ENCODE data around the gene FAM98B.

FAM98B gene

GRCh38 chr15:38517312-38517975 is 63.5 kb downstream of the FAM98B start:
- no peak for DNase-seq (ENCODE audit: low read depth)

GRCh38 chr15:38518084-38518483 is 64.2 kb downstream of the FAM98B start:
- H3K4me3 ChIP-seq (ENCODE audit: low read length): no peak overlapping the region
- no peak for DNase-seq (ENCODE audit: low read depth)
- no peak for TF ChIP-seq CTCF (conservative IDR thresholded peaks at IDR 0.05; ENCODE audit: low read depth, low read length)

More at GRCh38 chr15:38517312-38517975, 63.5 kb downstream of the FAM98B start:
- TF ChIP-seq CTCF (conservative IDR thresholded peaks at IDR 0.05; ENCODE audit: low read depth, low read length): no peak
- no peak overlapping the region for H3K4me3 ChIP-seq (ENCODE audit: low read length)

- DNase-seq (ENCODE audit: low read depth): no peak
- TF ChIP-seq CTCF (conservative IDR thresholded peaks at IDR 0.05; ENCODE audit: low read depth, low read length): no peak
- no peak overlapping the region for H3K4me3 ChIP-seq (ENCODE audit: low read length)
These were observed 66.1 kb downstream of the FAM98B start for GRCh38 chr15:38520035-38520434.

- TF ChIP-seq CTCF (conservative IDR thresholded peaks at IDR 0.05; ENCODE audit: low read depth, low read length): no peak
- H3K4me3 ChIP-seq (ENCODE audit: low read length): no peak overlapping the region
- no peak for DNase-seq (ENCODE audit: low read depth)
These were observed 67.4 kb downstream of the FAM98B start for GRCh38 chr15:38521316-38521715.

- TF ChIP-seq CTCF (conservative IDR thresholded peaks at IDR 0.05; ENCODE audit: low read depth, low read length): no peak
- no peak overlapping the region for H3K4me3 ChIP-seq (ENCODE audit: low read length)
- DNase-seq (ENCODE audit: low read depth): no peak
These were observed 69.0 kb downstream of the FAM98B start for GRCh38 chr15:38522922-38523321.

- TF ChIP-seq CTCF (conservative IDR thresholded peaks at IDR 0.05; ENCODE audit: low read depth, low read length): no peak
- no peak for DNase-seq (ENCODE audit: low read depth)
- no peak overlapping the region for H3K4me3 ChIP-seq (ENCODE audit: low read length)
These were observed 70.2 kb downstream of the FAM98B start for GRCh38 chr15:38524156-38524555.

GRCh38 chr15:38525489-38525888 is 71.6 kb downstream of the FAM98B start:
- no peak overlapping the region for H3K4me3 ChIP-seq (ENCODE audit: low read length)
- TF ChIP-seq CTCF (conservative IDR thresholded peaks at IDR 0.05; ENCODE audit: low read depth, low read length): no peak
- no peak for DNase-seq (ENCODE audit: low read depth)
